ENCODE measurements around the gene EPB41L4B.

The EPB41L4B gene

DNA sequence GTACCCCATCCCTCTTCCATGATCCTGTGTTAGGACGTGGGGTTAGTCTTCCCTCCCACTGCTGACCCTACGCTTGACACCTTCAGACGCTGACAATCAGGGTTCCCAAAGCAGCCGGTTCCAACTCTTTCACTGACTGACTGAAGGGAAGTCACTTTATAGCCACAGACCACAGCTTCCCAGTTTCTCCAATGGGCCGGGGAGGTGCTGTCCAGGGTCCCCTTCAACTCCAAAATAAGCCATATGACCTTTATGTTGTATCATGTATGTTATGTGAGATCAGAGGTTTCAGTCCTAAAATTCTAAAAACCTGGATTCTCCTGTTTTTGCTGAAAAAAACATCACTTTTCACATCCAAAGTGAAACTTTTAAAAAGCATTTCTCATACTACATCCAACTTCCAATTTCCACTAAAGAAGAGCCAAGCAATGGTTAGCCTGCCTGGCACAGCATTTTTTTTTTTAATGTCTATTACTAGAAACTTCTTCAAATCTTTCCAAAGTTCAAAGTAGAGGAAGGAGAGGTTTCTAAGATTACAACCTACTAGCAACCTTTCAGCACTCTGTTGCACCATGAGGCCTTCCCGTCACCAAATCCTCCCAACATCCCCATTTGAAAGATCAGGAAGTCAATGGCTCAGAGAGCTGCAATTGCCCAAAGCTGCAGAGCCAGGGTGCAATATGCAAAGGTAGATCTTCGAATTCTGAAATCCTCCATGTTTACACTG, 5.2 kb downstream of the EPB41L4B start:
- TF ChIP-seq CTCF (IDR thresholded peaks at IDR 0.05; ENCODE audit: low read depth, low read length) = no peak
- H3K4me3 ChIP-seq (ENCODE audit: low read depth, low read length) = no peak overlapping the region

GRCh38 chr9:109314011-109314531, 6.8 kb downstream of the EPB41L4B start:
- TF ChIP-seq CTCF (IDR thresholded peaks at IDR 0.05; ENCODE audit: low read depth, low read length) = no peak
- no peak overlapping the region for H3K4me3 ChIP-seq (ENCODE audit: low read depth, low read length)

GRCh38 chr9:109313351-109313750, 7.5 kb downstream of the EPB41L4B start:
- H3K4me3 ChIP-seq (ENCODE audit: low read depth, low read length) = no peak overlapping the region
- TF ChIP-seq CTCF (IDR thresholded peaks at IDR 0.05; ENCODE audit: low read depth, low read length) = no peak

- H3K4me3 ChIP-seq (ENCODE audit: low read depth, low read length) = no peak overlapping the region
- TF ChIP-seq CTCF (IDR thresholded peaks at IDR 0.05; ENCODE audit: low read depth, low read length) = no peak
Measured at GRCh38 chr9:109312783-109313182, 8.1 kb downstream of the EPB41L4B start.

DNA sequence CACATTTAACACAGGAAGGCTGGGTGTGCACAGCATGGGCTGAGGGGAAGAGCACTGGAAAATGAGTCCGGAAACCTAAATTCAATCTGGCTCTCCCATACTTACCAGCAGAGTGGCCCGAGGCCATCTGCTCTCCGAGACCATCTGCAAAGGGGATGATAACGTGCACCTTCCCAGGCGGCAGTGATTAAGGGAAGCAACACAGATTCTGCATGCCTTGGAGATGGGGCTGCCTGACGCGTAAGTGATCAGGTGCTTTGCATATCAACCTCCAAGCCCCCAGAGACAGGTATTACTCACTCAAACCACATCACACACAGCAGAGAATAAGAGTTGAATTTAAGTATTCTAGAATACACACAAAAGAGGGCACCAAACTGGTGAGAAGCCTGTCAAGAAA, 9.1 kb downstream of the EPB41L4B start:
- no peak for TF ChIP-seq CTCF (IDR thresholded peaks at IDR 0.05; ENCODE audit: low read depth, low read length)
- H3K4me3 ChIP-seq (ENCODE audit: low read depth, low read length) = no peak overlapping the region

DNA sequence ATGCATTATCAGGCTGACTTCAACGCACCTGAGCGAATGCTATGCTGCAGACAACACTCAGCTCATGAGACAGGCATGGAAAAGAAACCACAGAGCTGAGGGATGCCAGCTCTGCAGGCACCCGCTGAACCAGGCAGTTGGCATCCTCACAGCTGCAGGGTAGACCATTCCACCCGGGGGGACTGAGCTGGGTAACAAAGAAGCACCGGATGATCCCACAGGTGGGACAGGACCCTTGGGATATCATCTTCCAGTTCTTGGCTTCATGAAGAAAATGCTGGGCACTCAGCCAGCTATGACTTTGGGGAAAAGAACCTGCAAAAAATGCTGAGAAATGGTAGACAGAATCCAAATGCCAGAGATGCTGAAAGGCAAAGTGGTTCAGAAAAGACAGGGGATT, 9.6 kb downstream of the EPB41L4B start:
- TF ChIP-seq CTCF (IDR thresholded peaks at IDR 0.05; ENCODE audit: low read depth, low read length) = no peak

DNA sequence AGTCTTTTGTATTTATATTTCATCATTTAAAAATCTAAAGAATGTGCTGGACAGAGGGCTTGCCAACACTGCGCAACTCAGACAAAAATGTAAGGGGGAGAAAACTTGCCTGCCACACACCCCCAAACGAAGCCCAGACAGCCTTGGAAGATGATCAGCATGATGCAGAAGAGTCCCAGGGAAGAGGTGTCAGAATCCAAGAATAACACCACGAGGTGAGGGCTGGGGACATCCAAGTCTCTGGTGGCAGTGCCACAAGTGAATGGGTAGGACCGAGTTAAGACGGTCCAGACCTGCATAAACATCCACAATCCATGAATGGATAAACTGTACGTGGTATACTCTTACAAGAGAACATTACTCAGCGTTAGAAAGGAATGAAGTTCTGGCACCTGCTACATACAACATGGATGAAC, 10.4 kb downstream of the EPB41L4B start:
- no peak for TF ChIP-seq CTCF (IDR thresholded peaks at IDR 0.05; ENCODE audit: low read depth, low read length)

More for the DNA sequence above, 9.6 kb downstream of the EPB41L4B start:
- no peak overlapping the region for H3K4me3 ChIP-seq (ENCODE audit: low read depth, low read length)

More for the DNA sequence above, 10.4 kb downstream of the EPB41L4B start:
- 0 out of 2 replicates have a peak overlapping the region, but pooled peaks have one; percentile 10 for H3K4me3 ChIP-seq (ENCODE audit: low read depth, low read length)
